Inflammatory macrophage treated with lipopolysaccharide for 1 hour (primary cell): Measurements from ENCODE around the gene LIN7C.

Source experiments
- DNase-seq, 2 donors: peaks; one replicate each; pipeline ENCODE4 v3.0.0-alpha.2; 2020 to 2022

LIN7C gene

GRCh38 chr11:27444801-27445215 is 61.8 kb downstream of the LIN7C start:
- DNase-seq, result no peak
